Measurements from ENCODE around the gene ARHGAP18. TPM values are rescaled to one million over a fixed set of nuclear protein-coding genes. Genes with fewer than 3 reads are reported as not detected.
"Not testable (repeated sequence)": the region's sequence is repeated elsewhere in the genome, so short reads cannot be mapped to it uniquely, and the experiment has no call there.

ARHGAP18 gene
- total RNA-seq, 1 donor from 2014 or later = 3.8 TPM

DNA sequence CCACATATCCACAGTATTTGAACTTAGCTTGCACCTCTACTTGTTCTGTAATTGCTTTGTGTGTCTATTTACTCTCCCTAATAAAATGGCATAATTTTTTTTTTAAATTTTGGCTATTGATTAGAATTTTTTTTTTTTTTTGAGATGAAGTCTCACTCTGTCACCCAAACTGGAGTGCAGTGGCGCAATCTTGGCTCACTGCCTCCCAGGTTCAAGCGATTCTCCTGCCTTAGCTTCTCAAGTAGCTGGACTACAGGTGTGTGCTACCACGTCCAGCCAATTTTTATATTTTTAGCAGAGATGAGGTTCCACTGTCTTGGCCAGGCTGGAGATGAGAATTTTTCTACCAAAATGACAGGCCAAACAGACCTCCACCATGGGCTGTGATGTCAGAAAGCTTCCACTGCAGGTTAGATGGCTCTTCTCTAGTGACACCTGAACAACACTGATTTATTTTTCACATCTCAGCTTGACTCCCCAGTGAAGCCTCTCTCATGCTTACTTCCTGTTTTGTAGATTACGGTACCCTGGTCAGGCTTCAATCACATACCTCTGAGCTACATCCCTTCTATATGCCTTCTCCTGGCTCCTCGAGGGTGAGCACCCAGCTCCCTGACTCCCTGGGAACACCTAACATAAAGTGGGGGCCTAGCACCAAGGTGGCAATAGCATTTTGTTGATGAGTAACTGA lies 112.8 kb downstream of the ARHGAP18 start:
- H3K36me3 Mint-ChIP-seq (ENCODE audit: low read depth) = no peaks in the 10 kb centered on the region
- no peak overlapping the region for H3K27ac Mint-ChIP-seq
- intact Hi-C loops (cut with micrococcal nuclease) = no loop called here
- H3K4me3 Mint-ChIP-seq = no peak overlapping the region
- DNase-seq = no peak
- H3K27me3 Mint-ChIP-seq = no peaks in the 10 kb centered on the region
- no peaks in the 10 kb centered on the region for H3K9me3 Mint-ChIP-seq
- H3K4me1 Mint-ChIP-seq = peaks cover 1% of the 10 kb centered on the region

DNA sequence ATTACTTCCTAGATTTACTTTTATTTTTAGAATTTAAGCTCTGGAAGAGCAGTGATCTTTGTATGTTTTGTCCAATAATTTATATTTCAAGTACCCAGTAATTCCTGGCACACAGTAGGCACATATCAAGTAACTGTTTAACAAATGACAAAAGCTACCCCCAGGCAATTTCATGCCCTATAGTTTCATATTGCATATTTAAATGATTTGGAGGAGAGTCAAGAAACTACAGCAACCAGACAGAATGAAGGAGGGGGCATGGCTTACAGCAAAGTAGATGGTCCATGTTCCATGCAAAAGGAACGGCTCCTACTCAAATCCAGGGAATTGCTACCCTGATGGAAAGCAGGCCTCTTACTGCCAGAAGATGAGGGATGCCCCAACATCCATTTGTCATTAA lies 113.5 kb downstream of the ARHGAP18 start:
- no peaks in the 10 kb centered on the region for H3K9me3 Mint-ChIP-seq
- no peak for DNase-seq
- no peaks in the 10 kb centered on the region for H3K36me3 Mint-ChIP-seq (ENCODE audit: low read depth)
- intact Hi-C loops (cut with micrococcal nuclease) = no loop called here
- no peak overlapping the region for H3K27ac Mint-ChIP-seq
- H3K27me3 Mint-ChIP-seq = no peaks in the 10 kb centered on the region
- peaks cover 1% of the 10 kb centered on the region for H3K4me1 Mint-ChIP-seq
- H3K4me3 Mint-ChIP-seq = no peak overlapping the region

DNA sequence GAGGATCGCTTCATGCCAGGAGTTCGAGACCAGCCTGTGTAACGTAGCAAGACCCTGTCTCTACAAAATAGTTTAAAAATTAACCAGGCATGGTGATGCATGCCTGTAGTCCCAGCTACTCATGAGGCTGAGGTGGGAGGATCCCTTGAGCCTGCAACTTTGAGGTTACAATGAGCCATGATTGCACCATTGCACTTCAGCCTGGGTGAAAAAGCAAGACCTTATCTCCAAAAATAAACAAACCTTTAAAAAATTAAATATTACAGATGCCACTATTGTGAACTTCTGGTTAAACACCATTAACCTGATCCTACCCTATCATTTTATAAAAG lies 116.8 kb downstream of the ARHGAP18 start:
- DNase-seq = no peak
- Mint-ChIP-seq H3K4me1 (no peaks in the 10 kb centered on the region), H3K27me3 (no peaks in the 10 kb centered on the region), H3K27ac (no peak overlapping the region), H3K9me3 (no peaks in the 10 kb centered on the region), H3K4me3 (no peak overlapping the region), H3K36me3 (ENCODE audit: low read depth) (peaks cover 5% of the 10 kb centered on the region)
- intact Hi-C loops (cut with micrococcal nuclease) = no loop called here

DNA sequence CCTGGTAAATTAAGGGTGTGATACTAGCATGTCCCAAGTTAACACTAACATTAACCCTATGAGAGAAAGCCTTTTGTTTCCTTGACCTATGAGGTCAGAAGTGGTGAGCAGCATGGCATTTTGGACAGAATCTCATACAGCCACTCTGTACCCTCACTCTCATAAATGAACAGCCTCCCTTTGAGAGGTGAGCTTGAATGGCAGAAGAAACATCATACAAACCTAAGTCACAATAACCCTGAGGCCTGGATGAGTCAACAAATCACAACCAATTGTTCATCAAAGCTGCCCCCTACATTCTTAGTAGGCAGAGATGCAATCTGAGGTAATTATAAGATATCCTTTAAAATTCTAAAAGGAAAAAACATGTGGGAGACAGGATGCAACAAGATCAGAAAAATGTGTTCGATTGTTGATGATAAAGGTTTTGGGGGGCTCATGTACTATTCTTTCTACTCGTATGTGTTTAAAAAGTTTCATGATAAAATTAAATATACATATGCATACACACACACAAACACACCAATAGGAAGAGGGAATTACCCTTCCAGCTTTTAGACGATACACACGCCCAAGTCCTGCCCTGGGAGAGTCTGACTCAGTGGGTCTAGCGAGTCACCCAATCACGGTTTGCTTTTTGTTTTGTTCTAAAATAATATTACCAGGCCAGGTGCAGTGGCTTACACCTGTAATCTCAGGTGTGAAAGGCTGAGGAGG lies 117.3 kb downstream of the ARHGAP18 start:
- no peak for DNase-seq
- Mint-ChIP-seq H3K9me3 (peaks cover 2% of the 10 kb centered on the region), H3K4me3 (no peak overlapping the region), H3K27me3 (no peaks in the 10 kb centered on the region), H3K36me3 (ENCODE audit: low read depth) (peaks cover 8% of the 10 kb centered on the region), H3K27ac (no peak overlapping the region), H3K4me1 (no peaks in the 10 kb centered on the region)
- intact Hi-C loops (cut with micrococcal nuclease) = no loop called here

DNA sequence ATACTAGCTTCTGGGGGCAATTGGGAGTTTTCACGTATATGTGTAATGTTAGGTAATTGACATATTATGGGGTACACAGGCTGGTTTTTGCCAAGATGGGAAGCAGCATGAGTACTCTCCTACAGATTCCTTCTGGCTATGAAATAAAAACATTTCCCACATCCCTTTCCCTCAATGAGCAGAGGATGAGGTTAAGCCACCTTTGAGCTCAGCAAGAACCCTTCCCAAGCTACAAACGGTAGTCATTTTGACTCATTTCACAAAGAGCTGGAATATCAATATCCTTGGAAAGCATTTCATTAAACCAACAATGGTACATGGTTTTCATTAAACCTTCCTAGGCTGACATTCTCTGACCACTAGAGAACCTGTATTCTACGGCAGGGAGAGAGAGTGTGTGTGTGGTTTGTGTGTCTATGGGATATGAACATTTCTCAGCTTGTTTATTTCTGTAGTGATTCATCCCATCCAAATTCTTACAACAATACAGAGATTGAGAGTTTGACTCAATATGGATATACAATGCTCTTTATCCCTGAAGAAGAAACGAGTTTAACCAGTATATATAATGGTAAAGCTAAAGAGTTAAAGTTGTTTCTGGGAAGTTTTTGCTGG lies 119.5 kb downstream of the ARHGAP18 start:
- H3K27me3 Mint-ChIP-seq = no peaks in the 10 kb centered on the region
- DNase-seq = no peak
- peaks cover 4% of the 10 kb centered on the region for H3K9me3 Mint-ChIP-seq
- no peak overlapping the region for H3K4me3 Mint-ChIP-seq
- peaks cover 9% of the 10 kb centered on the region for H3K36me3 Mint-ChIP-seq (ENCODE audit: low read depth)
- H3K4me1 Mint-ChIP-seq = no peaks in the 10 kb centered on the region
- no peak overlapping the region for H3K27ac Mint-ChIP-seq
- intact Hi-C loops (cut with micrococcal nuclease) = no loop called here

DNA sequence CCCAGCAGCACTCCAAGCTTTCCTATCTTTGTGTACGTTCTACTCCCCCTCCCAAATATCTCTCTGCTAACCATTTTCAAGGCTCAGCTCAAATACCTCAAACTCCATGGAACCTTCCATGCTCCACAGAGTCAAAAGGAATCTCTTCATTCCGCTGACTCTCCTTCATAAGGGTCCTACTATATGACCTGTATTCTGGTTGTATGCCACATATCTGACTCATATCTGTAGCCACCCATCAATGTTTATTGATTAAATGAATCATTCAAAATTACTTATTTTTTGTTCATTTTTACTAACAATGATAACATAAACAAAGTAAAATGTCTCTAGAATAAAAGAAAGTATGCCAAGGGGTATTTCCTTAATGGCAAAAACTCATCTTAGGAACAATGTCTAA lies 123.2 kb downstream of the ARHGAP18 start:
- Mint-ChIP-seq H3K27ac (no peak overlapping the region), H3K36me3 (ENCODE audit: low read depth) (peaks cover 9% of the 10 kb centered on the region), H3K4me1 (no peaks in the 10 kb centered on the region), H3K9me3 (peaks cover 4% of the 10 kb centered on the region), H3K27me3 (no peaks in the 10 kb centered on the region), H3K4me3 (no peak overlapping the region)
- intact Hi-C loops (cut with micrococcal nuclease) = no loop called here
- DNase-seq = no peak

DNA sequence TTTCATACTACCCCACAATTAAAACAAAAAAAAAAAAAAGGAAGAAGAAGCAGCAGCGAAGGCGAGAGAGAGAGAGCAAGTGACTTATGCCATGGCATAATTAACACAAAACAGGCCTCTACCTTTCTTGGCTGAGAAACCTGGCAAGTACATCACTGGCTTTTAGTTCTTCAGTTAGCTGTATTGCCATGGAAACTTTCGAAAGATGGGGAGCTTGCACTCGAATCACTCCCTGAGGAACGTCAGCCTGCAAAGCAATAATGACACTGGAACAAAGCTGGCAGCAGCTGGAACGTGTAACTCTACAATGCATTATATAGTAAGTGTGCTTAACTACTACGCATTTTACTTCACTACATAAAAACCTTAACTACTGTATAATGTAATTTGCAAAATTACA lies 126.1 kb downstream of the ARHGAP18 start:
- H3K4me1 Mint-ChIP-seq = no peaks in the 10 kb centered on the region
- H3K27me3 Mint-ChIP-seq = no peaks in the 10 kb centered on the region
- H3K4me3 Mint-ChIP-seq = no peak overlapping the region
- peaks cover 4% of the 10 kb centered on the region for H3K9me3 Mint-ChIP-seq
- intact Hi-C loops (cut with micrococcal nuclease) = no loop called here
- peaks cover 6% of the 10 kb centered on the region for H3K36me3 Mint-ChIP-seq (ENCODE audit: low read depth)
- H3K27ac Mint-ChIP-seq = no peak overlapping the region
- DNase-seq = no peak

DNA sequence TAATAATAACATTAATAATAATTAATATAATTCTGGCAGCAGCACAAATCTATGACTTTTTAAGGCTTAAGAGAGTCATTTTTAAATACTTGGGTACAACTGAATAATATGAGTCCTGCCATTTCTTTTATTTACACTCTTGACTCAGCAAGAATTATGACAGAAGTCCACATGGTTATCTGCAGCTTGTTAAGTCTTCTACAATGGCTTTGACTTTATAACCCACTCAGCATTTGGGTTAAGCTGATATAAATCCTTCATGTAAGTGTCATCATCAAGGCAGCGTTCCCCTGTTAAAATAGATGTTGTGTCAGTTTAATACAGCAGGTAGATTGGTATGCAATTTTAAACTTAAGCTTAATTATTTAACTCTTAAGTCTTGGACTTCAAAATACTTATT lies 131.7 kb downstream of the ARHGAP18 start:
- Mint-ChIP-seq H3K4me1 (peaks cover 3% of the 10 kb centered on the region), H3K27me3 (peaks cover 2% of the 10 kb centered on the region), H3K36me3 (ENCODE audit: low read depth) (peaks cover 6% of the 10 kb centered on the region), H3K9me3 (peaks cover 4% of the 10 kb centered on the region), H3K4me3 (no peak overlapping the region), H3K27ac (no peak overlapping the region)
- DNase-seq = no peak
- intact Hi-C loops (cut with micrococcal nuclease) = no loop called here

DNA sequence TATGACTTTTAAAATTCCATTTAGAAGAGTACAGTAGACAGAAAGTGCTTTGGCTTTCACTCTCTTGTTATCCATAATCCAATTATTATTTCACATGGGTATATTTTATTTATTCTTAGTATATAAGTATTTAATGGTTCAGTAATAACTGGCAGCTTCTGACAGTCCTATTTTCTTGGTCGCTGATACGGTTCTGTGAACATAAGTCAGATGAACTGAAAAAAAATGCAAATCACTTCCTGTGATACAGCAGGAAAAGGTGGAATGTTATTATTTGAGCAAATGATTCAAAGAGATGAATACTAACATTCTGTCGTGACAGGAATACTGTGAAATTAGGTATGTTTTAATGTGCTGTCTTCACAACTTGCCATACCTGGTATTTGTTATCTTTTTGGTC lies 132.3 kb downstream of the ARHGAP18 start:
- Mint-ChIP-seq H3K27me3 (peaks cover 5% of the 10 kb centered on the region), H3K9me3 (peaks cover 4% of the 10 kb centered on the region), H3K27ac (no peak overlapping the region), H3K36me3 (ENCODE audit: low read depth) (peaks cover 9% of the 10 kb centered on the region), H3K4me3 (no peak overlapping the region), H3K4me1 (peaks cover 3% of the 10 kb centered on the region)
- no peak for DNase-seq
- intact Hi-C loops (cut with micrococcal nuclease) = no loop called here

DNA sequence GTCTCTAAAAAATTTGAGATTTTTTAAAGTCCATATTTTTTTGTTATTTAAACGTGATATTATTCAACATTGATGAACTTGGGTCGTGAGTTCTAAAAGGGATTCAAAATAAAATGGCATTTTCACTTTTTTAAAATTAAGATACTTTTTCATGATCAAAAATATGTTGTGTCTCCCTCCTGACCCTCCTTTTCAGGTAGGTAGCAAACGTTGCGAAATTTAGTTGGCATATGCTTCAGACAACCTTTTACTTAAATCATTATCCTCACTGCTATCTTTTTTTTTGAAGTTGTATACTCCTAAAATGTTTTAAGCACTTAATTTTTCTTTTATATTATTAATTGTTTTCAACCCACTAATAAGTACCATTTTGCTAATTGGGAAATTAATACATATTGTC lies 133.5 kb downstream of the ARHGAP18 start:
- peaks cover 3% of the 10 kb centered on the region for H3K4me1 Mint-ChIP-seq
- H3K27ac Mint-ChIP-seq = no peak overlapping the region
- H3K9me3 Mint-ChIP-seq = peaks cover 10% of the 10 kb centered on the region
- intact Hi-C loops (cut with micrococcal nuclease) = no loop called here
- peaks cover 9% of the 10 kb centered on the region for H3K36me3 Mint-ChIP-seq (ENCODE audit: low read depth)
- H3K4me3 Mint-ChIP-seq = no peak overlapping the region
- DNase-seq = no peak
- peaks cover 5% of the 10 kb centered on the region for H3K27me3 Mint-ChIP-seq

DNA sequence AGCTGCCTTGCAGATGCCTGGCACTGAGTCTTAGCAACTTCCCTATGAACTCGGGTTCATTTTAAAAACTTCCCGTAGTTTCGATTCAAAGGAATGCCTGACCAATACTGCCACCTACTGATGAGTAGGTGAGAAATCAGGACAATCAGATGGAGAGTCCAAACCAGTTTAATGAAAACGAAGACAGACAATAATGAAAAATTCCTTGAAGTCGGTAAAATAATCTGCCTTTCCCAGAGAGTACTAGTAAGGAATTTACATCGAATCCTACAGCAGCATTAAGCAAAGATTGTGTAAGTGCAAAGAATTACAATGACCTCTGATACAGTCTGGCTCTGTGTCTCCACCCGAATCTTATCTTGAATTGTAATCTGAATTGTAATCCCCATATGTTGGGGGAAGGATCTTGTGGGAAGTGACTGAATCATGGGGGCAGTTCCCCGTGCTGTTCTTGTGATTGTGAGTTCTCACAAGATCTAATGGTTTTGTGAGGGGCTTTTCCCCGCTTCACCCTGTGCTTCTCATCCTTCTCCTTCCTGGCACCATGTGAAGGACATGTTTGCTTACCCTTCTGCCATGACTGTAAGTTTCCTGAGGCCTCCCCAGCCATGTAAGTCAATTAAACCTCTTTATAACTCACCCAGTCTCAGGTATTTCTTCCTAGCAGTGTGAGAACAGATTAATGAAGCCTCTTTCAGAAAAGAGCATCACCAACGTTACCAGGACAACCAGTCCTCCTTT lies 134.4 kb downstream of the ARHGAP18 start:
- Mint-ChIP-seq H3K27me3 (peaks cover 5% of the 10 kb centered on the region), H3K9me3 (peaks cover 10% of the 10 kb centered on the region), H3K4me1 (peaks cover 3% of the 10 kb centered on the region), H3K4me3 (no peak overlapping the region), H3K27ac (no peak overlapping the region), H3K36me3 (ENCODE audit: low read depth) (peaks cover 9% of the 10 kb centered on the region)
- DNase-seq = no peak
- intact Hi-C loops (cut with micrococcal nuclease) = loop anchor here (2.0 kb wide), 1 partner anchor 77 kb away; no protein-coding TSS in a partner anchor

DNA sequence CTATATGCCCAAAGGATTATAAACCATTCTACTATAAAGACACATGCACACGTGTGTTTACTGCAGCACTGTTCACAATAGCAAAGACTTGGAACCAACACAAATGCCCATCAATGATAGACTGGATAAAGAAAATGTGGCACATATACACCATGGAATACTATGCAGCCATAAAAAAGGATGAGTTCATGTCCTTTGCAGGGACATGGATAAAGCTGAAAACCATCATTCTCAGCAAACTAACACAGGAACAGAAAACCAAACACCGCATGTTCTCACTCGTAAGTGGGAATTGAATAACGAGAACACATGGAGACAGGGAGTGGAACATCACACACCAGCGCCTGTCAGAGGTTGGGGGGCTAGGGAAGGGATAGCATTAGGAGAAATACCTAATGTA lies 135.4 kb downstream of the ARHGAP18 start:
- DNase-seq; H3K4me3 Mint-ChIP-seq; H3K27me3 Mint-ChIP-seq; H3K27ac Mint-ChIP-seq; H3K4me1 Mint-ChIP-seq; H3K36me3 Mint-ChIP-seq (ENCODE audit: low read depth): not testable (repeated sequence)
- intact Hi-C loops (cut with micrococcal nuclease) = loop anchor here (2.0 kb wide), 1 partner anchor 76 kb away; no protein-coding TSS in a partner anchor
- peaks cover 16% of the 10 kb centered on the region for H3K9me3 Mint-ChIP-seq

DNA sequence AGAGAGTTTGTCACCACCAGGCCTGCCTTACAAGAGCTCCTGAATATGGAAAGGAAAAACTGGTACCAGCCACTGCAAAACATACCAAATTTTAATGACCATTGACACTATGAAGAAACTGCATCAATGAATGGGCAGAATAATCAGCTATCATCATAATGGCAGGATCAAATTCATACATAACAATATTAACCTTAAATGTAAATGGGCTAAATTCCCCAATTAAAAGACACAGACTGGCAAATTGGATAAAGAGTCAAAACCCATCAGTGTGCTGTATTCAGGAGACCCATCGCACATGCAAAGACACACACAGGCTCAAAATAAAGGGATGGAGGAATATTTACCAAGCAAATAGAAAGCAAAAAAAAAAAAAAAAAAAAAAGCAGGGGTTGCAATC lies 139.0 kb downstream of the ARHGAP18 start:
- DNase-seq; H3K4me1 Mint-ChIP-seq; H3K27ac Mint-ChIP-seq; H3K4me3 Mint-ChIP-seq; H3K36me3 Mint-ChIP-seq (ENCODE audit: low read depth); intact Hi-C loops (cut with micrococcal nuclease); H3K27me3 Mint-ChIP-seq: not testable (repeated sequence)
- H3K9me3 Mint-ChIP-seq = peaks cover 16% of the 10 kb centered on the region

DNA sequence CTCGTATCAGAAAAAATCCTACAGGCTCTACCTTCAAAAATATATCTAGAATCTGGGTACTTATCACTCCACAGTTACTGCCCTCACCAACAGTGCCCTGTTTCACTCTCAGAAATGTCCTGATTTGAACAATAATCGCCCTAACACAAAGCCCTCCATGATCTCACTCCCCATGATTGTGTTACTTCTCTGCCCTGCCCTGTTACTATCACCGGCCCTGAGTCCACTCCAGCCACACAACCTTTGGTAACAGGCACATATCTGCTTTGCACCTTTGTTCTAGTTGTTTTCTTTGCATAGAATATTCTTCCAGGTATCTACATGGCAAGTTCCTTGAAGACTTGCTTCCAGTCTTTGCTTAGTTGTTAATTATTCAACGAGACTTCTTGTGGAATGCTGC lies 142.0 kb downstream of the ARHGAP18 start:
- DNase-seq = no peak
- peaks cover 12% of the 10 kb centered on the region for H3K9me3 Mint-ChIP-seq
- intact Hi-C loops (cut with micrococcal nuclease) = loop anchor here (10.0 kb wide), 1 partner anchor 843 kb away; no protein-coding TSS in a partner anchor
- no peaks in the 10 kb centered on the region for H3K36me3 Mint-ChIP-seq (ENCODE audit: low read depth)
- H3K27me3 Mint-ChIP-seq = peaks cover 6% of the 10 kb centered on the region
- no peak overlapping the region for H3K4me3 Mint-ChIP-seq
- no peak overlapping the region for H3K27ac Mint-ChIP-seq
- no peaks in the 10 kb centered on the region for H3K4me1 Mint-ChIP-seq

All from activated CD4-positive, alpha-beta T cell treated with anti-CD3 and anti-CD28 coated beads, Interleukin-2, amount 10 ng/mL, durations not matched to agents 24 days and 14 days (primary cell).